Measurements from ENCODE around the gene ANKRD60. TPM values are rescaled to one million over a fixed set of nuclear protein-coding genes. Genes with fewer than 3 reads are reported as not detected.

The ANKRD60 gene
- total RNA-seq, 1 donor from 2014 or later = not detected

GRCh38 chr20:58199469-58199868 lies 29.0 kb downstream of the ANKRD60 start:
- Mint-ChIP-seq H3K27me3 (ENCODE audit: low read depth) (peaks cover 25% of the 10 kb centered on the region), H3K36me3 (no peaks in the 10 kb centered on the region), H3K27ac (no peak overlapping the region), H3K4me3 (no peak overlapping the region), H3K9me3 (peaks cover 5% of the 10 kb centered on the region), H3K4me1 (no peaks in the 10 kb centered on the region)
- DNase-seq (ENCODE audit: low spot score in 2 of 2, unreplicated experiment in 2 of 2) = no peak
- TF ChIP-seq CTCF (IDR thresholded peaks at IDR 0.05; ENCODE audit: unreplicated experiment) = no peak

GRCh38 chr20:58198901-58199355 lies 29.5 kb downstream of the ANKRD60 start:
- no peak for TF ChIP-seq CTCF (IDR thresholded peaks at IDR 0.05; ENCODE audit: unreplicated experiment)
- H3K27ac Mint-ChIP-seq = no peak overlapping the region
- H3K9me3 Mint-ChIP-seq = peaks cover 5% of the 10 kb centered on the region
- no peak overlapping the region for H3K4me3 Mint-ChIP-seq
- no peak for DNase-seq (ENCODE audit: low spot score in 2 of 2, unreplicated experiment in 2 of 2)
- no peaks in the 10 kb centered on the region for H3K36me3 Mint-ChIP-seq
- H3K27me3 Mint-ChIP-seq (ENCODE audit: low read depth) = peaks cover 19% of the 10 kb centered on the region
- no peaks in the 10 kb centered on the region for H3K4me1 Mint-ChIP-seq

GRCh38 chr20:58198384-58198783 lies 30.1 kb downstream of the ANKRD60 start:
- no peaks in the 10 kb centered on the region for H3K4me1 Mint-ChIP-seq
- no peaks in the 10 kb centered on the region for H3K36me3 Mint-ChIP-seq
- TF ChIP-seq CTCF (IDR thresholded peaks at IDR 0.05; ENCODE audit: unreplicated experiment) = no peak
- no peak overlapping the region for H3K4me3 Mint-ChIP-seq
- no peak overlapping the region for H3K27ac Mint-ChIP-seq
- no peak for DNase-seq (ENCODE audit: low spot score in 2 of 2, unreplicated experiment in 2 of 2)
- H3K9me3 Mint-ChIP-seq = peaks cover 5% of the 10 kb centered on the region
- peaks cover 14% of the 10 kb centered on the region for H3K27me3 Mint-ChIP-seq (ENCODE audit: low read depth)

GRCh38 chr20:58197185-58197469 lies 31.3 kb downstream of the ANKRD60 start:
- TF ChIP-seq CTCF (IDR thresholded peaks at IDR 0.05; ENCODE audit: unreplicated experiment) = no peak
- Mint-ChIP-seq H3K36me3 (no peaks in the 10 kb centered on the region), H3K27me3 (ENCODE audit: low read depth) (peaks cover 13% of the 10 kb centered on the region), H3K27ac (no peak overlapping the region), H3K9me3 (peaks cover 5% of the 10 kb centered on the region), H3K4me3 (no peak overlapping the region), H3K4me1 (no peaks in the 10 kb centered on the region)
- DNase-seq (ENCODE audit: low spot score in 2 of 2, unreplicated experiment in 2 of 2) = no peak

GRCh38 chr20:58196402-58197184 lies 31.9 kb downstream of the ANKRD60 start:
- peaks cover 13% of the 10 kb centered on the region for H3K27me3 Mint-ChIP-seq (ENCODE audit: low read depth)

More at GRCh38 chr20:58196402-58197184, 31.9 kb downstream of the ANKRD60 start:
- no peak for DNase-seq (ENCODE audit: low spot score in 2 of 2, unreplicated experiment in 2 of 2)
- peaks cover 5% of the 10 kb centered on the region for H3K9me3 Mint-ChIP-seq
- H3K27ac Mint-ChIP-seq = no peak overlapping the region
- H3K36me3 Mint-ChIP-seq = no peaks in the 10 kb centered on the region
- TF ChIP-seq CTCF (IDR thresholded peaks at IDR 0.05; ENCODE audit: unreplicated experiment) = no peak
- no peak overlapping the region for H3K4me3 Mint-ChIP-seq
- no peaks in the 10 kb centered on the region for H3K4me1 Mint-ChIP-seq

Data from mesothelial cell of epicardium (in vitro differentiated cells).